HepG2 (cell line): ENCODE results near the gene STOM.

Experiments used
- CBFB ChIP-seq: sonication (generic); formaldehyde crosslinking; IDR thresholded peaks from 2 replicates; pipeline ENCODE4 v1.4.0; 2020; ENCODE audit warnings: missing genetic modification reagents
- CTCF ChIP-seq: sonication (generic); formaldehyde crosslinking; IDR thresholded peaks from 2 replicates; pipeline ENCODE4 v1.5.0; 2020; ENCODE audit warnings: mild to moderate bottlenecking, missing genetic modification reagents, moderate library complexity
- EP300 ChIP-seq, 3 experiments: sonication (generic) in 1 of 3; formaldehyde crosslinking in 1 of 3; IDR thresholded peaks; 2 replicates each; pipeline versions ENCODE4 v1.5.1 to v1.6.1; 2011 to 2020; ENCODE audit warnings: low read depth in 2 of 3, low read length in 2 of 3, borderline replicate concordance in 1 of 3, improper control_type of control experiment in 1 of 3, mild to moderate bottlenecking in 1 of 3, missing genetic modification reagents in 1 of 3, moderate library complexity in 1 of 3
- GABPA ChIP-seq, 2 experiments: IDR thresholded peaks; 2 replicates each; pipeline ENCODE4 v1.6.1; 2011 to 2016; ENCODE audit warnings: low read depth in 2 of 2, low read length in 1 of 2, missing biosample characterization in 1 of 2, missing genetic modification characterization in 1 of 2
- KLF11 ChIP-seq: IDR thresholded peaks from 2 replicates; pipeline ENCODE4 v1.6.1; 2016; ENCODE audit warnings: missing compliant biosample characterization
- PHB2 ChIP-seq: fragments of 450-650 bp; IDR thresholded peaks from 2 replicates; pipeline ENCODE4 v1.6.1; 2018; ENCODE audit not compliant: partially characterized antibody
- SP4 ChIP-seq: sonication (generic); formaldehyde crosslinking; IDR thresholded peaks from 2 replicates; pipeline ENCODE4 v1.8.1; 2023; ENCODE audit warnings: mild to moderate bottlenecking, missing genetic modification reagents
- ZBTB40 ChIP-seq, 2 experiments: fragments of 450-650 bp in 1 of 2; sonication (generic) in 1 of 2; formaldehyde crosslinking in 1 of 2; IDR thresholded peaks; 2 replicates each; pipeline versions ENCODE4 v1.6.1 to v1.8.0; 2016 to 2022; ENCODE audit warnings: antibody characterized with exemption in 1 of 2, mild to moderate bottlenecking in 1 of 2, missing genetic modification reagents in 1 of 2
- ZFP37 ChIP-seq: sonication (generic); formaldehyde crosslinking; IDR thresholded peaks from 2 replicates; pipeline ENCODE4 v1.4.0; 2020; ENCODE audit warnings: missing genetic modification reagents, borderline replicate concordance
- ZNF576 ChIP-seq: sonication (generic); formaldehyde crosslinking; IDR thresholded peaks from 2 replicates; pipeline ENCODE4 v1.4.0; 2020; ENCODE audit warnings: mild to moderate bottlenecking, missing genetic modification reagents
- TF ChIP-seq, protein P1 (sequence below): sonication (generic); formaldehyde crosslinking; IDR thresholded peaks from 2 replicates; pipeline ENCODE4 v1.4.0; 2020; ENCODE audit warnings: missing genetic modification reagents
- TF ChIP-seq, protein P2 (sequence below): IDR thresholded peaks from 2 replicates; pipeline ENCODE4 v1.6.1; 2016; ENCODE audit warnings: missing biosample characterization, missing genetic modification reagents, low read depth

DNA sequence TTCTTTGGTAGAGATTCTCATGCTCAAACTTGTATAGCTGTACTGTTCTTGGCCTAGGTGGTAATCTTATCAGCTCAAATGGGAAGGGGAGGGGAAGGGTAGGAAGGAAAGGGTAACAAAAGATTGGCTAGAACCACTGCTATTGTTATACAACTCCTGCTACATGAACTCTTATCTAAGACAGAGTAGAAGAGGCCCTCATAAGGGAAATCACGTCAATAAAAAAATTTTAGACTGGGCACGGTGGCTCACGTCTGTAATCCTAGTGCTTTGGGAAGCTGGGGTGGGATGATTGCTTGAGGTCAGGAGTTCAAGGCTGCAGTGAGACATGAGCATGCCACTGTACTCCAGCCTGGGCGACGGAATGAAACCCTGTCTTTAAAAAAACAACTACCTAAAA is 15.9 kb downstream of the STOM start:
- TF ChIP-seq CBFB (CRISPR knock-in tag) = no peak
- no peak for TF ChIP-seq ZBTB40 (IDR thresholded peaks at IDR 0.05)
- TF ChIP-seq ZBTB40 (CRISPR knock-in tag; IDR thresholded peaks at IDR 0.05) = no peak
- TF ChIP-seq EP300 (IDR thresholded peaks at IDR 0.05; ENCODE audit: low read depth in 2 of 2, low read length in 2 of 2) = no peak
- no peak for TF ChIP-seq EP300 (CRISPR knock-in tag; IDR thresholded peaks at IDR 0.05; ENCODE audit: borderline replicate concordance)
- no peak for TF ChIP-seq KLF11 (CRISPR knock-in tag)
- no peak for TF ChIP-seq PHB2
- TF ChIP-seq, protein P1, sequence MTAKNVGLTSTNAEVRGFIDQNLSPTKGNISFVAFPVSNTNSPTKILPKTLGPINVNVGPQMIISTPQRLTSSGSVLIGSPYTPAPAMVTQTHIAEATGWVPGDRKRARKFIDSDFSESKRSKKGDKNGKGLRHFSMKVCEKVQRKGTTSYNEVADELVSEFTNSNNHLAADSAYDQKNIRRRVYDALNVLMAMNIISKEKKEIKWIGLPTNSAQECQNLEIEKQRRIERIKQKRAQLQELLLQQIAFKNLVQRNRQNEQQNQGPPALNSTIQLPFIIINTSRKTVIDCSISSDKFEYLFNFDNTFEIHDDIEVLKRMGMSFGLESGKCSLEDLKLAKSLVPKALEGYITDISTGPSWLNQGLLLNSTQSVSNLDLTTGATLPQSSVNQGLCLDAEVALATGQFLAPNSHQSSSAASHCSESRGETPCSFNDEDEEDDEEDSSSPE (CRISPR knock-in tag) = no peak
- no peak for TF ChIP-seq CTCF
- TF ChIP-seq GABPA (IDR thresholded peaks at IDR 0.05; ENCODE audit: low read depth, low read length) = no peak
- no peak for TF ChIP-seq GABPA (CRISPR knock-in tag; IDR thresholded peaks at IDR 0.05; ENCODE audit: low read depth)
- no peak for TF ChIP-seq ZNF576 (CRISPR knock-in tag)
- no peak for TF ChIP-seq SP4
- no peak for TF ChIP-seq ZFP37 (CRISPR knock-in tag)
- TF ChIP-seq, protein P2, sequence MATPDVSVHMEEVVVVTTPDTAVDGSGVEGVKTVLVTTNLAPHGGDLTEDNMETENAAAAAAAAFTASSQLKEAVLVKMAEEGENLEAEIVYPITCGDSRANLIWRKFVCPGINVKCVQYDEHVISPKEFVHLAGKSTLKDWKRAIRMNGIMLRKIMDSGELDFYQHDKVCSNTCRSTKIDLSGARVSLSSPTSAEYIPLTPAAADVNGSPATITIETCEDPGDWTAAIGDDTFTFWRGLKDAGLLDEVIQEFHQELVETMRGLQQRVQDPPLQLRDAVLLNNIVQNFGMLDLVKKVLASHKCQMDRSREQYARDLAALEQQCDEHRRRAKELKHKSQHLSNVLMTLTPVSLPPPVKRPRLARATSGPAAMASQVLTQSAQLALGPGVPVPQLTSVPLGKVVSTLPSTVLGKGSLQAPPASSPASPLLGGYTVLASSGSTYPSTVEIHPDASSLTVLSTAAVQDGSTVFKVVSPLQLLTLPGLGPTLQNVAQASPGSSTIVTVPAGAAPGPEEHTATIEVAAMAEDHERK (CRISPR knock-in tag) = no peak
